MCF 10A (cell line): ENCODE data around the gene CLEC16A. TPM values are rescaled to one million over a fixed set of nuclear protein-coding genes. Genes with fewer than 3 reads are reported as not detected.

ENCODE experiments used
- BruUV-seq: library from RNA; stranded (reverse); fragments of 400-500 nt; replicated peaks from 2 replicates; lab custom pipeline; 2021; lab: Mats Ljungman, UMichigan
- CTCF ChIA-PET: fragments of 300-600 bp; sonication (Branson Sonifier 250); formaldehyde crosslinking; extraction: SDS; loops from one replicate; lab custom pipeline; 2021; ENCODE audit warnings: antibody characterized with exemption, inconsistent platforms; lab: Yijun Ruan, JAX
- POLR2A ChIA-PET: fragments of 300-600, 350-650 bp; sonication (Branson Sonifier 250); formaldehyde crosslinking; extraction: SDS; loops from one replicate; lab custom pipeline; 2020; ENCODE audit warnings: antibody characterized with exemption, inconsistent platforms; lab: Yijun Ruan, JAX
- DNase-seq: peaks from one replicate; pipeline ENCODE4 v3.0.0-alpha.2; 2018; ENCODE audit not compliant: unreplicated experiment
- H3K27ac Mint-ChIP-seq: one replicate; pipeline ENCODE4 v1.8.0; 2022; ENCODE audit warnings: mild to moderate bottlenecking, low read depth, mixed read lengths; ENCODE audit not compliant: unreplicated experiment
- H3K27me3 Mint-ChIP-seq: one replicate; pipeline ENCODE4 v1.8.0; 2022; ENCODE audit warnings: mixed read lengths; ENCODE audit not compliant: insufficient read depth, unreplicated experiment
- H3K36me3 Mint-ChIP-seq: one replicate; pipeline ENCODE4 v1.8.0; 2022; ENCODE audit warnings: mild to moderate bottlenecking, moderate library complexity, mixed read lengths; ENCODE audit not compliant: insufficient read depth, unreplicated experiment
- H3K4me1 Mint-ChIP-seq: one replicate; pipeline ENCODE4 v1.8.0; 2022; ENCODE audit warnings: mixed read lengths; ENCODE audit not compliant: insufficient read depth, unreplicated experiment
- H3K4me3 Mint-ChIP-seq: one replicate; pipeline ENCODE4 v1.8.0; 2022; ENCODE audit warnings: mild to moderate bottlenecking, moderate library complexity, mixed read lengths; ENCODE audit not compliant: unreplicated experiment
- H3K9me3 Mint-ChIP-seq: one replicate; pipeline ENCODE4 v1.8.0; 2022; ENCODE audit warnings: mixed read lengths; ENCODE audit not compliant: unreplicated experiment
- CTCF ChIP-seq: fragments of 200-600 bp; IDR thresholded peaks from one replicate; pipeline ENCODE4 v1.8.0; 2022; ENCODE audit warnings: antibody characterized with exemption, mild to moderate bottlenecking; ENCODE audit not compliant: unreplicated experiment
- intact Hi-C: fragments of 100-400 bp; cut with micrococcal nuclease; formaldehyde crosslinking; loops from 2 replicates; pipeline ENCODE4 v1.14.1; 2022
- total RNA-seq: library from RNA; stranded (reverse); gene quantifications from 2 replicates; pipeline ENCODE4 v1.2.3, GENCODE V29; 2022

The CLEC16A gene
- total RNA-seq, 1 experiment from 2014 or later, result 32.4 TPM

GRCh38 chr16:11050536-11050935 lies 106.2 kb downstream of the CLEC16A start:
- H3K36me3 Mint-ChIP-seq, result peaks cover 48% of the 10 kb centered on the region
- peaks cover 5% of the 10 kb centered on the region for H3K4me1 Mint-ChIP-seq
- H3K27ac Mint-ChIP-seq, result no peak overlapping the region
- ChIA-PET POLR2A (interaction anchor here (0.7 kb wide), 2 partner anchors 14 to 27 kb away, joined by 3 read pairs; no protein-coding TSS in a partner anchor), CTCF (interaction anchor here (0.6 to 1.5 kb wide), 5 partner anchors 8 to 70 kb away, joined by 3 read pairs; no protein-coding TSS in a partner anchor)
- intact Hi-C loops, result no loop called here
- TF ChIP-seq CTCF, result no peak
- no peak for DNase-seq
- no peaks in the 10 kb centered on the region for H3K9me3 Mint-ChIP-seq
- no peaks in the 10 kb centered on the region for H3K27me3 Mint-ChIP-seq
- no TSS peak for BruUV-seq
- no peak overlapping the region for H3K4me3 Mint-ChIP-seq

GRCh38 chr16:11050944-11051343 lies 106.6 kb downstream of the CLEC16A start:
- Mint-ChIP-seq H3K4me3 (no peak overlapping the region), H3K36me3 (peaks cover 44% of the 10 kb centered on the region), H3K4me1 (peaks cover 6% of the 10 kb centered on the region), H3K27ac (no peak overlapping the region), H3K27me3 (no peaks in the 10 kb centered on the region), H3K9me3 (no peaks in the 10 kb centered on the region)
- intact Hi-C loops, result no loop called here
- BruUV-seq, result no TSS peak
- TF ChIP-seq CTCF, result no peak
- DNase-seq, result no peak
- CTCF ChIA-PET, result interaction anchor here (0.7 to 1.5 kb wide), 2 partner anchors 8 to 16 kb away, joined by 3 read pairs; no protein-coding TSS in a partner anchor
- POLR2A ChIA-PET, result interaction anchor here (0.7 kb wide), 1 partner anchor 27 kb away, joined by 3 read pairs; no protein-coding TSS in a partner anchor

GRCh38 chr16:11051430-11051829 lies 107.1 kb downstream of the CLEC16A start:
- intact Hi-C loops, result no loop called here
- ChIA-PET CTCF (interaction anchor here (0.9 to 1.5 kb wide), 2 partner anchors 87 to 203 kb away, joined by 3 to 4 read pairs; no protein-coding TSS in a partner anchor), POLR2A (no interaction called here)
- no TSS peak for BruUV-seq
- no peaks in the 10 kb centered on the region for H3K9me3 Mint-ChIP-seq
- H3K27me3 Mint-ChIP-seq, result no peaks in the 10 kb centered on the region
- H3K4me3 Mint-ChIP-seq, result no peak overlapping the region
- H3K36me3 Mint-ChIP-seq, result peaks cover 42% of the 10 kb centered on the region
- no peak for DNase-seq
- no peak for TF ChIP-seq CTCF
- H3K4me1 Mint-ChIP-seq, result peaks cover 11% of the 10 kb centered on the region
- no peak overlapping the region for H3K27ac Mint-ChIP-seq

GRCh38 chr16:11051879-11052808 lies 107.8 kb downstream of the CLEC16A start:
- Mint-ChIP-seq H3K36me3 (peaks cover 34% of the 10 kb centered on the region), H3K27me3 (no peaks in the 10 kb centered on the region), H3K4me3 (no peak overlapping the region), H3K9me3 (no peaks in the 10 kb centered on the region), H3K4me1 (peaks cover 16% of the 10 kb centered on the region), H3K27ac (no peak overlapping the region)
- BruUV-seq, result no TSS peak
- no peak for DNase-seq
- intact Hi-C loops, result no loop called here
- ChIA-PET CTCF (interaction anchor here (0.9 to 1.5 kb wide), 3 partner anchors 80 to 202 kb away, joined by 3 to 5 read pairs (median 4); no protein-coding TSS in a partner anchor), POLR2A (no interaction called here)
- TF ChIP-seq CTCF, result no peak
